Right forelimb (tissue), 1 donor: ENCODE data around the gene LTO1.
"Not testable (repeated sequence)": the region's sequence is repeated elsewhere in the genome, so short reads cannot be mapped to it uniquely, and the experiment has no call there.

Experiments
- DNase-seq: peaks from one replicate; pipeline ENCODE4 v3.0.0-alpha.2; 2018

Gene LTO1

DNA sequence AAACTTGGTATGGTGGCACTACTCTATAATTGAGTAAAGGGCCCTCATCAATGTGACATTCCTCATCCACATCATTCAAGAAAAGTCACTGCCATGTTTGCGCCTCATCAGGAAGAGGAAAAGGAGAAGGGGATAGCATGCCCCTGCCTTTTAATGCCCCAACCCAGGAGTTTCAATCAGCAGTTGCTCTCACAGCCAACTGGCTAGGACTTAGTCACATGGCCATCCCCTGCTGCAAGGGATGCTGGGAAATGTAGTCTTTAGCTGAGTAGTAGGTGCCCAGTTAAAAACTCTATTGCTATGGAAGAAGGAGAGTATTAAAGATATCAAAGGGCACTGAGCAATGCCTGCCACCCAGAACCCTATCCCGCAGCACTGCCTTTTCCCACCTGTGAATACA, 45.1 kb downstream of the LTO1 start:
- DNase-seq: no peak

DNA sequence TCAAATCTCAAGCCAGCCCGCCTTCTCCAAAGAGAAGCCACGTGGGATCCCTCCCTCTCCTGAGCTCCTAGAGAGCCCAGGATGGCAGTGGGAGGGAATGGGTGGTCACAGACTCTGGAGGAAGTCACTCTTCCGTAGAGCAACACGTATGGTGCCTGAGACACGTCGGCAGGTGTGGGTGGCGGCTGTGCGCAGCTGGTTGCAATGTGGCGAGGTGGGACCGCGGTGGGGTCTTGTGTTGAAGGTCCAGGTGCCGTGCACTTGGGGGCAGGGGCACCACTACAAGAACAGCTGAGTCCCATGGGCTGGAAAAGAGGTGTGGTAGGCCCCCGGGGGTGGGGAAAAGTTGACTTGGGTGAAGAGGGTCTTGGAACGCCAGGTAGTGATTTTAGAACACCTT, 47.6 kb downstream of the LTO1 start:
- DNase-seq: peak; percentile 12

DNA sequence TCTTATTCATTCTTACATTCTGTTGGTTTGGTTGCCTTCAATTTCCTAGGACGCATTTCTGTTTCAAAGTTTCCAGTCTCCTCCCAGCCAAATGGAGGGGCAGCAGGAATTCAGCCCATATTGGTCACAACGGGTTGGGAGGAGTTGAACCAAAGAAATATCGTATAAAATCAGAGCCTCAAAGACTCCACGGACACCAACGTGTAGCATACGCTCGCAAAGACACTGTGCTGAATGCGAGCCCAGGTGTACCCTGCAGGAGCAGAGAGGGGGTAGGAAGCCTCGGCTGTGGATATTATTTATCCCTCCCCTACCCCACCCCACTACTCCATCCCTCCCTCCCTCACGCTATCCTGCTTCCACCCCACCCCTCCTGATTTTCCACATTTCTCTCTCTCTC, 49.7 kb downstream of the LTO1 start:
- DNase-seq: no peak

DNA sequence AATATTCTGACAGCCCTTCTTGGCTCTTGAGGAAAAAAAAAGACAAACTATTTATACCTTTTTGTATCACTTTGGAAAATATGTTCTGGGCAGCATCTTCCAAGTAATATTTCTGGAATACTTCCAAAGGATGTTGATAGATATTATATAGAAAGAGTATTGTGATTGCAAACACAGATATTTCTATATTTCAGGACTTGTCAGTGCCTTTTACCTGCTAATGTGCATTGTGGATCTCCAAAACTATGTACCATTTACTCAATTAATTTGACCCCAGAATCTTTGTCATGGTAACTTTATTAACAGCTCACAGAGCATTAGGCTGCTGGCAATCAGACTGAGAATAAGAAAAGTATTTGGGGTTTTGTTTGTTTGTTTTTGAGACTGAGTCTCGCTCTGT, 50.9 kb downstream of the LTO1 start:
- DNase-seq: no peak

DNA sequence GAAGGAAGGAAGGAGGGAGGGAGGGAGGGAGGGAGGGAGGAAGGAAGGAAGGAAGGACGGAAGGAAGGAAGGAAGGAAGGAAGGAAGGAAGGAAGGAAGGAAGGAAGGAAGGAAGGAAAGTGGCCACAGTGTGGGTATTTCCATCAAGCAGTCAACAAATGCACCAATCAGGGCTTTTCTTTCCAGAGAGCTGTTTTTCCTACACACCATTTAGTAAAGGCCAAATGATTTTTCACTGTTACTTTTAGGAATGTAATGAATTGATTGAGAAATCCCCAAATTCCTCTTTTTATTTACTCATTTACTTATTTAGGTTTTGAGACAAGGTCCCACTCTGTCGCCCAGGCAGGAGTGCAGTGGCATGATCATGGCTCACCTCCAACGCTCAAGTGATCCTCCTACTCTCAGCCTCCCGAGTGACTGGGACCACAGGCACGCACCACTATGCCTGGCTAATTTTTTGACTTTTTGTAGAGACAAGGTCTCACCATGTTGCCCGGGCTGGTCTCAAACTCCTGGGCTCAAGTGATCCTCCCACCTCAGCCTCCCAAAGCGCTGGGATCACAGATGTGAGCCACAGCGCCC, 53.0 kb downstream of the LTO1 start:
- not testable (repeated sequence) for DNase-seq

DNA sequence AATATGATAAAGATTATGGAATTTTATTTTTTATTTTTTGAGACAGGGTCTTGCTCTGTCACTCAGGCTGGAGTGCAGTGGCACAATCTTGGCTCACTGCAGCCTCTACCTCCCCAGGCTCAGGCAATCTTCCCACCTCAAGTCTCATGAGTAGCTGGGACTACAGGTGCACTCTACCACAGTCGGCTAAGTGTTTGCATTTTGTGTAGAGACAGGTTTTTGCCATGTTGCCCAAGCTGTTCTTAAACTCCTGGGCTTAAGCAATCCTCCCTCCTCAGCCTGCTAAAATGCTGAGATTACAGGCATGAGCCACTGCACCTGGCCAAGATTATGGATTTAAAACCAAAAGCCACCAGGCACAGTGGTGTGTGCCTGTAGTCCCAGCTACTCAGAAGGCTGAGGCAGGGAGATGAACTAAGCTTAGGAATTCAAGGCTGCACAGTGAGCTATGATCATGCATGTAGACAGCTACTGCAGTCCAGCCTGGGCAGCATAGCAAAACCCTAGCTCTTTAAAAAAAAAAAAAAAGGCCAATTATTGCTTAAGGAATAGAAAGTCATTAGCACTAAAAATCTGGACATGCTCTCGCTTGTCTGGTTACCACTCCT, 54.4 kb downstream of the LTO1 start:
- no peak for DNase-seq

DNA sequence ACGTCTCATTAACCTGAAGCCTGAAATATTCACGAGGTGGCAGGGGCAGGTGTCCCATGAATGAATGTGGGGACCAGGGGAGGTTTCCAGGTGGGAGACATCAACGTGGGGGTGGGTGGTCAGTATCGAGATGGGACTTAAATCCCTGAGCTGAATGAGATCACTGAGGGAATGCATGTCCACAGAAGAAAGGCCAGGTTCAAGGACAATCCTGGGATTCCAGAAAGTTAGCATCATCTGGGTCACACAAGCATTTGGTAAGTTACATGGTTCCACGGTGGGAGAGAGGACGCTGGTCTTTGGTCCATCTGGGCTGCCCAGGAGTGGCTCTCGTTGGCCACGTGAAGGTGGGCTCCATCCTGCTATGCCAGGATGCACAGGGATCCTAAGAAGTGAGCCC, 56.9 kb downstream of the LTO1 start:
- no peak for DNase-seq

DNA sequence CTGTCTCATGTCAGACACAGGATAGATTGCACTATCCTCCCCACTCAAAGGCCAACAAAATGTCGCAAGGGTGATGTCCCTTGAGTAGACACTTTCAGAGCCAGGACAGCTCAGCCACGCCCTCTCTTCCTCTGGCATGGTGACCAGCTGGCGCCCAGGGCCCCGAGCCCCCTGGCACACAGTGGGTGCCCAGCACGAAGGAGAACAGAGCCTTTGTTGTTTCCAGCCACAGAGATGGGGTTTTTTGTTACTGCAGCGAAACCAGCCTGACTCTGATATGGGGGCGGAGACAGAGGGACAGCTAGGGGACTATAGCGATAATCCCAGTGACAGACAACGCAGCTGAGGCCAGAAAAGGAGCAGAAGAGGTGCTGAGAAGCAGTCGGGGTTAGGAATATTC, 57.5 kb downstream of the LTO1 start:
- DNase-seq: no peak

DNA sequence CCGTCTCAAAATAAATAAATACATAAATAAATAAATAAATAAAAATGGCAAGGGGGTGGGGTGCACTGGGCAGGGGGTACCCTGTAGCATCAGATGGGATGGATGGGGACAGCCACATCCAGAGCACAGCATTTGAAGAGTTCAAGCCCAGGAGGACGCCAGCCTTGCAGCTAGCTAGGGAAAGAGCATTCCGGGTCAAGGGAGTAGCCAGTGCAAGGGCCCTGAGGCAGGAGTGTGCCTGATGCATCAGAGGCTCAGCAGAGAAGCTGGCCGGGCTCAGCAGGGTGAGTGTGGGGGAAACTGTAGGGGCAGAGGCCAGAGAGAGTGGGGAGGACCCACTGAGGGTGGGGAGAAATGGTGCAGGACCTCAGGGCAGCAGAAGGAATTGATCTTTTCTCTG, 57.9 kb downstream of the LTO1 start:
- no peak for DNase-seq
